Endothelial cell of umbilical vein (primary cell): ENCODE results near the gene ATIC. TPM values are rescaled to one million over a fixed set of nuclear protein-coding genes. Genes with fewer than 3 reads are reported as not detected.

Source experiments
- BruUV-seq: library from RNA; stranded (reverse); fragments of 400-500 nt; replicated peaks from 2 replicates; lab custom pipeline; 2021; lab: Mats Ljungman, UMichigan
- CTCF ChIA-PET: fragments of 300-600, 350-600 bp; sonication (Branson Sonifier 250); formaldehyde crosslinking; loops from one replicate; lab custom pipeline; 2021; ENCODE audit warnings: antibody characterized with exemption, inconsistent platforms; lab: Charles Lee
- POLR2A ChIA-PET: fragments of 300-600, 350-600 bp; sonication (Branson Sonifier 250); formaldehyde crosslinking; loops from one replicate; lab custom pipeline; 2021; ENCODE audit warnings: antibody characterized with exemption, inconsistent platforms; lab: Charles Lee
- DNase-seq: peaks from one replicate; pipeline ENCODE4 v3.0.0-alpha.2; 2011; ENCODE audit warnings: low read depth, low spot score
- FAIRE-seq: peaks from 2 replicates; lab custom pipeline; 2011; peaks lifted over from hg19 to GRCh38; lab: Jason Lieb, UNC
- H2AFZ ChIP-seq: 2 replicates; pipeline ENCODE4 v1.6.0; 2012; ENCODE audit warnings: low read depth, low read length, control low read depth, inconsistent platforms
- H3K27ac ChIP-seq: 2 replicates; pipeline ENCODE4 v1.5.1; 2011; ENCODE audit warnings: low read depth, mild to moderate bottlenecking, control low read depth, low read length, moderate library complexity; ENCODE audit not compliant: insufficient read depth
- H3K27me3 ChIP-seq, 2 experiments: 2 replicates each; pipeline versions ENCODE4 v1.6.0 to v1.6.1; 2011; ENCODE audit warnings: low read length in 2 of 2, mixed read lengths in 1 of 2; ENCODE audit not compliant: control insufficient read depth in 2 of 2, insufficient read depth in 2 of 2
- H3K36me3 ChIP-seq, 2 experiments: 2 replicates in 1 of 2; 3 replicates in 1 of 2; pipeline ENCODE4 v1.5.1; 2011; ENCODE audit warnings: low read length in 2 of 2, mild to moderate bottlenecking in 1 of 2, moderate library complexity in 1 of 2; ENCODE audit not compliant: control insufficient read depth in 2 of 2, insufficient read depth in 2 of 2; ENCODE audit errors: extremely low read depth in 1 of 2
- H3K4me1 ChIP-seq: 3 replicates; pipeline ENCODE4 v1.5.1; 2011; ENCODE audit warnings: mild to moderate bottlenecking, low read length; ENCODE audit not compliant: control insufficient read depth, insufficient read depth; ENCODE audit errors: extremely low read depth
- H3K4me2 ChIP-seq: 2 replicates; pipeline ENCODE4 v1.6.1; 2011; ENCODE audit warnings: low read length, control low read depth, mixed read lengths; ENCODE audit not compliant: insufficient read depth
- H3K4me3 ChIP-seq, 3 experiments: fragments of 200-600 bp in 1 of 3; sonication (generic), shearing (Covaris generic) in 1 of 3; replicated peaks in 1 of 3; 2 replicates each; pipeline ENCODE4 v1.5.1; 2011 to 2016; ENCODE audit warnings: control low read depth in 3 of 3, low read length in 3 of 3, mild to moderate bottlenecking in 2 of 3, inconsistent platforms in 1 of 3, low read depth in 1 of 3, moderate library complexity in 1 of 3; ENCODE audit not compliant: insufficient read depth in 1 of 3
- H3K79me2 ChIP-seq: 2 replicates; pipeline ENCODE4 v1.6.0; 2012; ENCODE audit warnings: low read length, inconsistent platforms; ENCODE audit not compliant: control insufficient read depth, insufficient read depth
- H3K9ac ChIP-seq: replicated peaks from 2 replicates; pipeline ENCODE3; 2011; ENCODE audit warnings: low read length, control low read depth; ENCODE audit not compliant: insufficient read depth; ENCODE audit errors: extremely low read depth
- H3K9me1 ChIP-seq: replicated peaks from 3 replicates; pipeline ENCODE4 v1.6.0; 2011; ENCODE audit warnings: mild to moderate bottlenecking, low read length; ENCODE audit not compliant: control insufficient read depth, insufficient read depth; ENCODE audit errors: extremely low read depth
- H3K9me3 ChIP-seq: replicated peaks from 2 replicates; pipeline ENCODE4 v1.5.1; 2012; ENCODE audit warnings: low read length, inconsistent platforms; ENCODE audit not compliant: control insufficient read depth, insufficient read depth
- H4K20me1 ChIP-seq: replicated peaks from 2 replicates; pipeline ENCODE3; 2011; ENCODE audit warnings: mild to moderate bottlenecking, low read length; ENCODE audit not compliant: control insufficient read depth, insufficient read depth; ENCODE audit errors: extremely low read depth
- CTCF ChIP-seq, 2 donors: IDR thresholded peaks; 1 replicate in 1 of 2; 2 replicates in 1 of 2; pipeline ENCODE4 v1.5.1; 2011; ENCODE audit warnings: low read length in 2 of 2, mild to moderate bottlenecking in 2 of 2, moderate library complexity in 2 of 2, control low read depth in 1 of 2, inconsistent platforms in 1 of 2, low read depth in 1 of 2; ENCODE audit not compliant: insufficient read depth in 1 of 2; ENCODE audit errors: extremely low read depth in 1 of 2
- FOS ChIP-seq: IDR thresholded peaks from 2 replicates; pipeline ENCODE4 v1.6.1; 2011; ENCODE audit warnings: mild to moderate bottlenecking, low read length, moderate library complexity, borderline replicate concordance; ENCODE audit not compliant: insufficient read depth
- GATA2 ChIP-seq: IDR thresholded peaks from 2 replicates; pipeline ENCODE4 v1.7.0; 2011; ENCODE audit warnings: low read depth, mild to moderate bottlenecking, moderate library complexity, mixed read lengths, low read length; ENCODE audit not compliant: insufficient read length, insufficient read depth
- JUN ChIP-seq: IDR thresholded peaks from 2 replicates; pipeline ENCODE4 v1.6.1; 2011; ENCODE audit warnings: borderline replicate concordance, low read depth; ENCODE audit not compliant: insufficient read length, insufficient read depth
- POLR2AphosphoS5 ChIP-seq: IDR thresholded peaks from 2 replicates; pipeline ENCODE4 v1.6.1; 2012; ENCODE audit warnings: low read depth, mild to moderate bottlenecking, control low read depth, low read length, moderate library complexity; ENCODE audit not compliant: insufficient read depth
- dilution Hi-C: fragments of 300-500 bp; cut with MboI; formaldehyde crosslinking; loops from one replicate; pipeline ENCODE4 v1.15.0; 2019; ENCODE audit warnings: low sequenced_read_pairs; ENCODE audit not compliant: extremely low pct_ligation_motif_present
- intact Hi-C: fragments of 100-400 bp; cut with micrococcal nuclease; formaldehyde crosslinking; loops from one replicate; pipeline ENCODE4 v1.10.0; 2022
- polyA plus RNA-seq, 4 experiments: library from polyadenylated mRNA; depleted of rRNA in 3 of 4; stranded (reverse) in 3 of 4; unstranded in 1 of 4; fragments of >200 nt; gene quantifications; 2 replicates each; pipeline versions ENCODE4 v1.2.1 to v1.2.3, GENCODE V29; 2011 to 2012; ENCODE audit warnings: missing spikeins in 1 of 4
- total RNA-seq: library from RNA; stranded (reverse); gene quantifications from 2 replicates; pipeline ENCODE4 v1.2.3, GENCODE V29; 2021

Gene ATIC
- total and polyA plus RNA-seq, 2 donors (not counting 3 experiments of a cell fraction or from before 2014, with no cell fraction given) = 29.5 to 80.2 TPM

GRCh38 chr2:215286309-215286708 is 25.6 kb upstream of the ATIC start:
- peaks cover 2 to 3% of the 10 kb centered on the region in 2 experiments for H3K27me3 ChIP-seq
- H3K9me3 ChIP-seq = no peaks in the 10 kb centered on the region
- no peak overlapping the region for H3K4me3 ChIP-seq
- dilution Hi-C loops (no loop called here), intact Hi-C loops (no loop called here)
- FAIRE-seq = no peak
- no peaks in the 10 kb centered on the region for H3K36me3 ChIP-seq
- no peaks in the 10 kb centered on the region for H4K20me1 ChIP-seq
- H3K27ac ChIP-seq = no peak overlapping the region
- no peaks in the 10 kb centered on the region for H3K79me2 ChIP-seq
- no peaks in the 10 kb centered on the region for H3K4me1 ChIP-seq
- TF ChIP-seq CTCF (IDR thresholded peaks at IDR 0.05; ENCODE audit: extremely low read depth in 1 of 2, insufficient read depth in 1 of 2, low read depth in 1 of 2, low read length in 2 of 2) = no peak
- TF ChIP-seq JUN = no peak
- no peak for TF ChIP-seq GATA2
- TF ChIP-seq FOS = no peak
- TF ChIP-seq POLR2AphosphoS5 = no peak
- no TSS peak for BruUV-seq
- H3K9ac ChIP-seq = no peak overlapping the region
- H3K4me2 ChIP-seq = no peak overlapping the region
- ChIA-PET CTCF (no interaction called here), POLR2A (no interaction called here)
- H2AFZ ChIP-seq = no peak overlapping the region
- no peak for DNase-seq
- no peaks in the 10 kb centered on the region for H3K9me1 ChIP-seq
